C4-2B (cell line): ENCODE measurements around the gene FOXN4.

ENCODE experiments used
- ZFX ChIP-seq: fragments of 450-650 bp; IDR thresholded peaks from 2 replicates; pipeline ENCODE4 v1.6.1; 2017
- TF ChIP-seq, protein P1 (sequence below): fragments of 450-650 bp; conservative IDR thresholded peaks from 2 replicates; pipeline ENCODE4 v1.5.1; 2017; ENCODE audit warnings: mild to moderate bottlenecking

DNA sequence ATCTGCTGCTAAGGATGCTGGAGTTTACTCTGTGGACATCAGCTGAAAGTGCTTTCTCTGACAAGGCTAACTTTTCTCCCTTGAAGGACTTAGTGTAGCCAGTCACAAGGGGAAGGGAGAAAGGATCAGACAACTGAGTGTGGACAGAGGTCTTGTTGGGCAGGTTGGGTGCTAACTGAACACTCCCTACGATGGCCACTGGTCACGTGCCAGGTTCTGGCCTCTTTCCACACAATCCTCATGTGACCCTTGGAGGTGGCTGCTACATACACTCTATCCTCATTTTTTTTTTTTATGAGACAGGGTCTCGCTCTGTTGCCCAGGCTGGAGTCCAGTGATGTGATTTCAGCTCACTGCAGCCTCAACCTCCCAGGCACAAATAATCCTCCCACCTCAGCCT lies 39.7 kb downstream of the FOXN4 start:
- TF ChIP-seq, protein P1, sequence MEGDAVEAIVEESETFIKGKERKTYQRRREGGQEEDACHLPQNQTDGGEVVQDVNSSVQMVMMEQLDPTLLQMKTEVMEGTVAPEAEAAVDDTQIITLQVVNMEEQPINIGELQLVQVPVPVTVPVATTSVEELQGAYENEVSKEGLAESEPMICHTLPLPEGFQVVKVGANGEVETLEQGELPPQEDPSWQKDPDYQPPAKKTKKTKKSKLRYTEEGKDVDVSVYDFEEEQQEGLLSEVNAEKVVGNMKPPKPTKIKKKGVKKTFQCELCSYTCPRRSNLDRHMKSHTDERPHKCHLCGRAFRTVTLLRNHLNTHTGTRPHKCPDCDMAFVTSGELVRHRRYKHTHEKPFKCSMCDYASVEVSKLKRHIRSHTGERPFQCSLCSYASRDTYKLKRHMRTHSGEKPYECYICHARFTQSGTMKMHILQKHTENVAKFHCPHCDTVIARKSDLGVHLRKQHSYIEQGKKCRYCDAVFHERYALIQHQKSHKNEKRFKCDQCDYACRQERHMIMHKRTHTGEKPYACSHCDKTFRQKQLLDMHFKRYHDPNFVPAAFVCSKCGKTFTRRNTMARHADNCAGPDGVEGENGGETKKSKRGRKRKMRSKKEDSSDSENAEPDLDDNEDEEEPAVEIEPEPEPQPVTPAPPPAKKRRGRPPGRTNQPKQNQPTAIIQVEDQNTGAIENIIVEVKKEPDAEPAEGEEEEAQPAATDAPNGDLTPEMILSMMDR = no peak
- TF ChIP-seq ZFX = no peak
